Mammary epithelial cell (primary cell): ENCODE data around the gene EXD3.

Experiments
- CTCF ChIP-seq, 2 donors: IDR thresholded peaks in 1 of 2; conservative IDR thresholded peaks in 1 of 2; 2 replicates each; pipeline ENCODE4 v1.5.1; 2011 to 2012; ENCODE audit warnings: inconsistent platforms in 2 of 2, low read length in 2 of 2, mild to moderate bottlenecking in 2 of 2, control low read depth in 1 of 2, low read depth in 1 of 2; ENCODE audit not compliant: insufficient read depth in 1 of 2; ENCODE audit errors: extremely low read depth in 1 of 2
- EZH2 ChIP-seq: IDR thresholded peaks from 2 replicates; pipeline ENCODE4 v1.6.1; 2012; ENCODE audit warnings: low read length, inconsistent platforms, borderline replicate concordance

GRCh38 chr9:137302449-137303150 is 120.4 kb downstream of the EXD3 start:
- TF ChIP-seq CTCF (conservative IDR thresholded peaks at IDR 0.05 in 1 of 2, IDR thresholded peaks at IDR 0.05 in 1 of 2; ENCODE audit: extremely low read depth in 1 of 2, insufficient read depth in 1 of 2, low read depth in 1 of 2, low read length in 2 of 2) (peak; percentile 26 to 59), EZH2 (no peak)
